HK-2 (cell line): ENCODE measurements around the gene NUMBL.
"Not testable (repeated sequence)": the region's sequence is repeated elsewhere in the genome, so short reads cannot be mapped to it uniquely, and the experiment has no call there.

Source experiments
- DNase-seq: peaks from one replicate; pipeline ENCODE4 v3.0.0-alpha.2; 2018; ENCODE audit not compliant: unreplicated experiment

Gene NUMBL

DNA sequence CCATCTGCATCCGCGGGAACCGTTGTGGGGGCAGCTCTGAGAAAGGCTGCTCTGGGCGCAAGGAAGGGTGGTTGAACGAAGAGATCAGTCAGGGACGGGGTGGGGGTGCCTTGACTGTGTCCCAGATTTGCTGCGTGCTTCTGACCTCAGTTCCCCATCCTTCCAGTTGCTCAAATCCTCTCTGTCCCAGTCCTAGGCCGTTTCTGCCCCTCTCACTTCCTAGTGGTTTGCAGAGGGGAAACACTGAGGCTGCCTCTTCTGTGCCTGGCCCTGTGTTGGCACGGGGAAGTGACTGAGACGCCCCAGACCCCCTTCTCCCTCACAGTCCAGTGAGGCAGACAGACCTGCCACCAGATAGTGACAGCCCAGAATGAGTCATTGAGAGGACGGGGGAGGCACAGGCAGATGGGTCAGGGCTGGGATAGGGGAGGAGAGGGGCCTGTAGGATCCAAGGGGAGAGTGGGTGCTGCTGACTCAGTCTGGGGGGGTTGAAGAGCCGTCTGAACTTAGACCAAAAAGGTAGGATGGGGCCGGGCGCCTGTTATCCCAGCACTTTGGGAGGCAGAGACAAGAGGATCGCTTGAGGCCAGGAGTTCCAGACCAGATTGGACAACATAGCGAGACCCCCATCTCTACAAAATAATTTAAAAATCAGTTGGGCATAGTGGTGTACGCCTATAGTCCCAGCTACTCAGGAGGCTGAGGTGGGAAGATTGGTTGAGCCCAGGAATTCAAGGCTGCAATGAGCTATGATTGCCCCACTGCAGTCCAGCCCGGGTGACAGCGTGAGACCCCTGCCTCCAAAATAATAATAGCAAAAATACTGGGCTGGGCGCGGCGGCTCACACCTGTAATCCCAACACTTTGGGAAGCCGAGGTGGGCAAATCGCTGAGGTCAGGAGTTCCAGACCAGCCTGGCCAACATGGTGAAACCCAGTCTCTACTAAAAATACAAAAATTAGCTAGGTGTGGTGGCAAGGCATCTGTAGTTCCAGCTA lies 26.5 kb downstream of the NUMBL start:
- DNase-seq: peak; percentile 26

DNA sequence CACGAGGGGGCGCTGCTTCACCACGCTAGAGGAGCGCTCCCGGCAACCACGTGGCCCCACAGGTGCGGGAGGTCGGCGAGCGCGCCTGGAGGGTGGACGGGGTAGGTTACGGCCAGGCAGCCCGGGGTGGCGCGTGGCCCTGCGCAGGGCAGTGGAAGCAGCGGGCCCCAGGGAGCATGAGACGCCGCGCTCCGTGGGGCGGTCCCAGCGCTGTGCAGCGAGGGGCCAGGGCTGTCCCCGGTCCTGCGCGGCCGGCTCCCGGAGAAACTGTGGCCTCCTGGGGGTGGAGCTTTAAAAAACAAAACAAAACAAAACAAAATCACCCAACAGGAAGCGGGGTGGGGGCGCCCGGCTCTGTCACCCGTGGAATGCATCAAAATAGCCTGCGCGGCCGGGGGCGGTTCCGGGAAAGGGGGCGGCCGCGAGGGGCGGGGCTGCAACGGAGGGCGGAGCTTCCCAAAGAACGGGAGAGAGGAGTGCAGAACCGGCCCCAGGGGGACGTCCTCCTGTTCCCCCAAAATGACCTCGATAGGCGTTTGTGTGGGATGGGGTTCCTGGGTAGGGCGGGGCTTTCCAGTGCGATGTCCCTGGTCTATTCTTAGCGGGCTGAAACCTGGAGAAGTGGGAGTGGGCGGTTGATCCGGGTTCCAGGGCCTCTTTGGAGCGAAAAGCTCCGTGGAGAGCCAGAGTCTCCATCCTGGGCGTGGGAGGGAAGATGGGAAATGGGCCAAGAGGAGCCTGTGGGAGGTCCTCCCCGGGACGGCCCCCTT lies 27.3 kb downstream of the NUMBL start:
- DNase-seq: peak; percentile 91

- no peak for DNase-seq
Observed at GRCh38 chr19:40661616-40662015, 28.8 kb downstream of the NUMBL start.

DNA sequence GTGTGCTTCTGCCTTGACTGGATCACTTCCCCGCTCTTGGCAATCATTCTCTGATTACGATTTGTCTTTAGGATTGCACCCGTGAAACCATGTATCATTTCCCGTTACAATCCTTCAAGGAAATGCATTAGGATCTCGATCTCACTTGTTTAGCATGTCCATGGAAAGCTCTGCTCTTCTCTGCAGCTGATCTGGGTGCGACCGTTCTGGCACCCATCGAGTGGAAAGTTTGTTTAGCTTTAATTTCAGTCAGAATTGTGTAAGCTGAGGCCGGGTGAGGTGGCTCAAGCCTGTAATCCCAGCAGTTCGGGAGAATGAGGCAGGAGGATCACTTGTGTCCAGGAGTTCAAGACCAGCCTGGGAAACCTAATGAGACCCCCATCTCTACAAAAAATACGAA lies 30.9 kb downstream of the NUMBL start:
- no peak for DNase-seq

- DNase-seq: no peak
Observed at GRCh38 chr19:40659116-40659515, 31.3 kb downstream of the NUMBL start.

GRCh38 chr19:40658031-40658430 lies 32.4 kb downstream of the NUMBL start:
- no peak for DNase-seq

DNA sequence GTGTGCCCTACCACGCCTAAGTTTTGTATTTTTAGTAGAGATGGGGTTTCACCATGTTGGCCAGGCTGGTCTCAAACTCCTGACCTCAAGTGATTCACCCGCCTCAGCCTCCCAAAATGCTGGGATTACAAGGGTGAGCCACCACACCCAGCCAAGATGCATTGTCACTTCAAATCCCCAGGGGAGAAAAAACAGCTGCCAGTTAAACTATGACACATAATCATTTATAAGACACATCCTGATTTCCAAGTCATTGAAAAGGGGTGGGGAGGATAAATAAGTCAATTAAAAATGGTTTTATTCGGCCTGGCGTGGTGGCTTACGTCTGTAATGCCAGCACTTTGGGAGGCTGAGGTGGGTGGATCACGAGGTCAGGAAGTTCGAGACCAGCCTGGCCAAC lies 34.8 kb downstream of the NUMBL start:
- not testable (repeated sequence) for DNase-seq

- not testable (repeated sequence) for DNase-seq
Observed at GRCh38 chr19:40652303-40652702, 38.1 kb downstream of the NUMBL start.

- no peak for DNase-seq
Observed at GRCh38 chr19:40650749-40651305, 39.6 kb downstream of the NUMBL start.

DNA sequence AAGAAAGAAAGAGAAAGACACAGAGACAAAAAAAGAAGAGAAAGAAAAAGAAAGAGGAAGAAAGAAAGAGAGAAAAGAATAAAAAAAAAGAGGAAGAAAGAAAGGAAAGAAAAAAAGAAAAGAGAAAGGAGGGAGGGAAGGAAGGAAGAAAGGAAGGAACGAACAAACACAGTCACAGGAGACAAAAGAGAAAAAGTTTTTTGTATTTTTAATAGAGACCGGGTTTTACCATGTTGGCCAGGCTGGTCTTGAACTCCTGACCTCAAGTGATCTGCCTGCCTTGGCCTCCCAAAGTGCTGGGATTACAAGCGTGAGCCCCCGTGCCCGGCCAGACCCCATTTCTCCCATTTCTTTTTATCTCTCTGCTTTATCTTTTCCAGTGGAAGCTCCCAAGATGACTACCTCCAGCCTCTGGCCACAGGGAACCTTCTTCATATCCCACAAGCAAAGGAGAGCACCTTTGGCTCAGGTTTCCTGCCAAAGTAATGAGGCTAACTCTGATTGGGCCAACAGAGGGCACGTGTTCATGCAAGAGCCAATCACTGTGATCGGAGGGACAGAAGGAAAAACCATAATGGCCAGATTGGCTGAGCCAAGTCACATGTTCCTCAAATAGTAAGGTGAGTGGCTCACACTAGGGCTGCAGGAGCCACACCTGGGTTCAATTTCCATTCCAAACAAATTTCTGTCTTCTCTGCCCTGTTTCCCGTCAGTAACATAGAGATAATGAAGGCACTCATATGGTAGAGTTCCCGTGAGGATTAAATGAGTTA lies 40.4 kb downstream of the NUMBL start:
- DNase-seq: not testable (repeated sequence)

DNA sequence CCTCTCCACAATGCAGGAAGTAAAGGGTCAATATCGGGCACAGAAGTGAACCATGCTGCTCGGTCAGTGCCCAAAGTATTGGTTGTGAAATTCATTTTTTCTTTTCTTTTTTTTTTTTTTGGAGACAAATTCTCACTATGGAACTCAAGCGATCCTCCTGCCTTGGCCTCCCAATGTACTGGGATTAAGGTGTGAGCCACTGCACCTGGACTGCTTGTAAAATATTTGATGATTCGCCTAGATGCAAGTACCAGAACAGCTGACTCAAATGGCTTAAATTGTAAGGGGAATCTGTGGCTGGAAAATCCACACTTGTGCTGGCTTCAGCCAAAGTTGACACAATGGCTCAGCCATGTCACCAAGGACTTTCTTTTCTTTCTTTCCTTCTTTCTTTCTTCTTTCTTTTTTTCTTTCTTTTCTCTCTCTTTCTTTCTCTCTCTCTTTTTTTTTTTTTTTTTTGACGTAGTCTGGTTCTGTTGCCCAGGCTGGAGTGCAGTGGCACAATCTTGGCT lies 43.7 kb downstream of the NUMBL start:
- no peak for DNase-seq

DNA sequence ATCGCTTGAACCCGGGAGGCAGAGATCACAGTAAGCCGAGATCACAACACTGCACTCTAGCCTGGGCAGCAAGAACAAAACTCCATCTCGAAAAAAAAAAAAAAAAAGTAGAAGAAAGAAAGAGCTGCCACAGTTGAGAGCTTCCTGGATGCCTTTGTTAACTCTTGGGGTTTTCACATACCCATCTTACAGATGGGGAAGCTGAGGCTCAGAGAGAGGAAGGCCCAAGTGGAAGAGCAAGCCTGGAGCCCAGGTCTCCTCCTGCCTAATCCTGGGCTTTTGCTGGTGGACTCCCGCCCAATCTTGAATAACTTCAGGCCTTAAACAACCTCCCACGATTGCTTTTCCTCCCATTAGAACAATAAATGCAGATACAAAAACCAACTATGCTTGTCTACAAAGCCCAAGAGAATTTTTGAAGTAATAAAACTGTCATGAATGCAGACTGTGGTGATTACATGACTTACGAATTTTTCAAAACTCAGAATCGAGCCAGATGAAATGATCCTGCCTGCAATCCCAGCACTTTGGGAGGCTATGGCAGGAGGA lies 47.6 kb downstream of the NUMBL start:
- no peak for DNase-seq

GRCh38 chr19:40642051-40642706 lies 48.3 kb downstream of the NUMBL start:
- no peak for DNase-seq

GRCh38 chr19:40641281-40641680 lies 49.2 kb downstream of the NUMBL start:
- no peak for DNase-seq

DNA sequence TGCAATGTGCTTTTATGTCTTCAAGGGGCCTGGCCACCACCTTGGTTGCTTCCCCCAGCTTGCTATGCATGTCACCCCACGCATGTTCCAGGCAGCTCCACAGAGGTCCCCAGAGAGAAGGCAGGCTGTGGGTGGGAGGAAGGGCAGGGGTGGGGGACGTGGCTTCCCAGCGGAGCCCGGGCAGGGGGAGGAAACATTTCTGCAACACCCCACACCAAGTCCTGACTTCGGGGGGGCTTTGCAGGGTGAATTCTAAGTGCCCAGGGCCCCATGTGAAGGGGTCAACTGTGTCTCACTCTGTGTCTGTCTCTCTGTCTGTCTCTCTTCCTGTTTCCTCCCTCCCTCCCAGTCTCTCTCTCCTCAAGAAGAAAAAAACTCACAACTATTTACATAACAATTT lies 49.7 kb downstream of the NUMBL start:
- DNase-seq: no peak

DNA sequence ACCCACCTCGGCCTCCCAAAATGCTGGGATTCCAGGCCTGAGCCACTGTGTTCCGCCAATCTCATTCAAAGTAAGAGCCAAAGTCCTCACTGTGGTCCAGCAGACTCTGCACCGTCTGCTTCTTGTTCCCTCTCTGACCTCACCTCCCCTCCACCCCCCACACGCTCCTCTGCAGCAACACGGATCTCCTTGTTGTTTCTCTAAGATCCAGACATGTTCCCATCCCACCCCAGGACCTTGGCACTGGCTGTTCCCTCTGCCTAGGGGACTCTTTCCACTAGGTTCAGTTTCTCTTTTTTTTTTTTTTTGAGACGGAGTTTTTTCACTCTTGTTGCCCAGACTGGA lies 50.8 kb downstream of the NUMBL start:
- DNase-seq: no peak

DNA sequence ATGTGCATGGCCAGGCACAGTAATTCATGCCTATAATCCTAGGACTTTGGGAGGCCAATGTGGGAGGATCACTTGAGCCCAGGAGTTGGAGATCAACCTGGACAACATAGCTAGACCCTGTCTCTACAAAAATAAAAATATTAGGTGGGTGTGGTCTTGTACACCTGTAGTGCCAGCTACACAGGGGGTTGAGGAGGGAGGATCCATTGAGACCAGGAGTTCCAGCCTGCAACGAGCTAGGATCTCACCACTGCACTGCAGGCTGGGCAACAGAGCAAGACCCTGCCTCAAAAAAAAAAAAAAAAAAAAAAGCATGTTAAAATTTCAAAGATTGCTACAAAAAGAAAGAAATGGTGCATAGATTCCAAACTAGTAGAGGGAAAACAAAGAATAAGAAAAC lies 52.1 kb downstream of the NUMBL start:
- DNase-seq: no peak

DNA sequence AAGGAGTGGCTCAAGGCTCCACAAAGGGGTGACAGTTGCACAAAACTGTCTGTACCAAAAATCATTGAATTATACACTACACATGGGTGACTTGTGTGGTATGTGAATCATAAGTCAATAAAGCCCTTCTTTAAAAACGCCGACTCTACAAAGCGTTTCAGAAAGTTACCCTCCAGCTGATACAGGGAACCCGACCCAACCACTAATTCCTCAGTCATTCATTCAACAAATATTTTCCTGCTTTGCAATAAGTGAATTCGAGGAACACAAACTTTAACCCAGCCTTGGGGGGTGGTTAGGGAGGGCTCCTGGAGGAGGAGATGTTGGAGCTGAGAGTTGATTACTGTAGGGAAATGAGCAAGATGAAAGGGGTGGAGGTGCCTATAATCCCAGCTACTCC lies 57.2 kb downstream of the NUMBL start:
- no peak for DNase-seq

- no peak for DNase-seq
Observed at GRCh38 chr19:40632311-40633036, 58.0 kb downstream of the NUMBL start.

DNA sequence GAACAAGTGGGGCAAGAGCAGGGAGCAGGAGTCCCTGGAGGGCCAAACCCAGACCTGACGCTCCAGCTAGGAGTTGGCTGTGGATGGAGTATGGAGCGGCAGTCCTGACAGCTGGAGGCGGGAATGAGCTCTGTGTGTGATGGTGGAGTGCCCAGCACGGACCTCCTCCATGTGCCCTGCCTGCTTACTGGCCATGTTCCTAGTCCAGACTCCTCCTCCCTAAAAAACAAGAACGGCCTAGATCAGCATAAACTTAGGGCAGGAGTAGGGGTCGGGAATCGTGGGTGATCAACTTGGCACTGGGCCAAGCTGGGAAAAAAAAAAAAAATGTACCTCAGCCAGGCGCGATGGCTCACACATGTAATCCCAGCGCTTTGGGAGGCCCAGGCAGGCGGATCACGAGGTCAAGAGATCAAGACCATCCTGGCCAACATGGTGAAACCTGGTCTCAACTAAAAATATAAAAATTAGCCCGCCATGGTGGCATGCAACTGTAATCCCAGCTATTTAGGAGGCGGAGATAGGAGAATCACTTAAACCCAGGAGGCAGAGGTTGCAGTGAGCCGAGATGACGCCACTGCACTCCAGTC lies 59.8 kb downstream of the NUMBL start:
- DNase-seq: no peak
